Mesenteric fat pad (tissue), 1 donor: ENCODE data around the gene PSTPIP1. TPM values are rescaled to one million over a fixed set of nuclear protein-coding genes. Genes with fewer than 3 reads are reported as not detected.

ENCODE experiments used
- DNase-seq: peaks from one replicate; pipeline ENCODE4 v3.0.0-alpha.2; 2020; ENCODE audit warnings: low spot score
- total RNA-seq: library from RNA; stranded (reverse); fragmentation: NEBNext Ultra II Directional; extraction: Animal tissue kit (Norgen Biotek cat#: 25700); gene quantifications from one replicate; pipeline ENCODE4 v1.2.1, GENCODE V29; 2021
- donor health status: DM: yes; HTN: yes; CAD: no.

The PSTPIP1 gene
- total RNA-seq, 1 donor from 2014 or later: 24.8 TPM

DNA sequence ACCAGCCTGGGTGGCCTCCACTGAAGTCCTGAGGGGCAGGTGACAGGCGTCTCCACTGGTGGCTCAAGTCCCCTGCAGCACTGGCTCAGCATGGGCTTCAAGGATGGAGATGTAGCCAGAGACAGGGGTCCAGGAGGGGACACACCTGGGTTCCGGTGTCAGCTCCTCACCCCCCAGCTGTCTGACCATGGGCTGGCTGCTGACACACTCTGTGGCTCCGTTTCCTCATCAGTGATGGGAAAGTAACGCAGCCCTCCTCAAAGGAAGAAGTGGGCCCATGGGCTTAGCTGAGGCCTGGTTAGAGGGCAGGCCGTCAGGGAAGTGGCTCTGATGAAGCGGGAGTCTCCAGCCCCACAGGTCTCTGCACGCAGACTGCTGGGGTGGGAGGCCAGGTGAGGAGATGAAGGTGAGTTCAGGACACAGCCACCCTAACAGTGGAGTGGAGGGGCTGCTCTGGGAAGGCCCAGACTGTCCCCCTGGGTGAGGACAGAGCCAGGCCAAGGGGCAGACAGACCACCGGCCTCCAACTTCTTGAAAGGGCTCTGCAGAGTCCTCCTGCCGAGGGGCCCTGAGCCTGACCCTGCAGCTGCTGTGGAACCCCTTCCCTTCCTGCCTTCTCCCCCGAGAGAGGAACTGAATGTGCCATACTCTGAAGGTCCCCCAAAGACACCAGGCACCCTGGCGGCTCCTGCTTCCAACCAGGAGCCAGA is 24.0 kb downstream of the PSTPIP1 start:
- DNase-seq: no peak

DNA sequence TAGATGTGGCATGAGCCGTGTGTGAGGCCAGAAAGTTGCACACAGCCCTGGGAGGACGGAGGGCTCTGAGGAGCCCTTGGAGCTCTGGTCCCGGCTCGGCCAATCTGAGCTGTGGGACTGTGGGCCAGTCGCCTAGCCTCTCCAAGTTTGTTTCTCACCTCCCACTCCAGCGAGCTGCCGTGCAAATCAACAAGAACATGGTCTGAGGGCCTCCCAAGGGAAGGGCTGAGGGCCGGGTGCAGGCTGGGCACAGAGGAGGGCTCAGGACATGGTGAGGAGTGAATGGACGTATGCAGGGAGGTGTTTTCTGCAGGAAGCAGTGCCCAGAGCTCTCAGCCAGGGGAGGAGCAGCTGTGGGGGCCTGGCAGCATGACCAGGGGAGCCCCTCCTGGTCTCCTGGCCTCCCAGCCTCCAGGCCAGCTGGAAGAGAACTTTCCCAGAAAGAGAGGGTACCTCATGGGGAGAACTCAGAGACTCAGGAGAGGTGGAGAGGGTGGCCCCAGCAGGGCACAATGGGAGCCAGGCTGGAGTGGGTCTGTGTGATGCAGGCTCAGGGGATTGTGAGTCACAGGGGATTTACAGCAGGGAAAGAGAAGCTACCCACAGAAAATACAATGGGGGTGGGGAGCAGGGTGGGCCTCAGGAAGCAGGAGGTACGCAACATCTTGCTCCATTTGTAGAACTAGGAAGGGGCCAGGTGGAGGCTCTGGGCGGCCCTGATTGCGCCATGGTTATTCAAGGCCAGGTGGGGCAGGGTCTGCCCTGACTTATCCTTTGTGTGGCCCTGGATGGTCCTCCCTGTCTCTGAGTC is 24.8 kb downstream of the PSTPIP1 start:
- DNase-seq: no peak

DNA sequence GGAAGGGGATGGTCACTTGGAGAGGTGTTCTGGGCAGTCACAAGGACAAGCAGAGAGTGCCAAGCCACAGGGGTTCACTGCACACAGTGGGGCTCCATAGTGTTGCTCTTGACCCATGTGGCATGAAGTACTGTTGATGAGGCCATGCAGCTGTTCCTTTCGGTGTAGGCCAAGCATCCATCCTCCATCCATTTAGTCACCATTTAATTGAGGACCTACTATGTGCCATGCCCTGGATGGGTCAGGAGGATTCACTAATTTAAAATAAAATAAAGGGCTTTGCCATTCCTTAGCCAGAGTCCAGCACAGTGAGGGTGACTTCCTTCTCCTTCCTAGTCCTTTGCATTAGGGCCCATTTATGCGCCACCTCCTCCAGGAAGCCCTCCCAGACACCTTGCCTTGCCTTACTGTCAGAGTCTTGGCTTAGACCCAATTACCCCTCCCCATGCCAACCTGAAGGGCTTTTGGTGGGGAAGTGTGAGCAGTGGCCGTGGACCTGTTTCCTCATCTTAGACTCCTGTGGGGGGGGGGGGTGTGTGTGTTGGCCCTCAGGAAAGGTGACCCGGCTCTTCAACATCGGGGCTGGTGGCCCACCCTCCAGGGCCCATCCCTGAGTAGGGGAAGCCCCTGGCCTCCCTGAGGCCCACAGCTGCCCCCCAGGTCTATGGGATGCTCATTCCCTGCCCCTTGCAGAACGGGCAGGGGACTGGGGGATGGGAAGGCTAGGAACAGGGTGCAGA is 25.6 kb downstream of the PSTPIP1 start:
- DNase-seq: no peak

DNA sequence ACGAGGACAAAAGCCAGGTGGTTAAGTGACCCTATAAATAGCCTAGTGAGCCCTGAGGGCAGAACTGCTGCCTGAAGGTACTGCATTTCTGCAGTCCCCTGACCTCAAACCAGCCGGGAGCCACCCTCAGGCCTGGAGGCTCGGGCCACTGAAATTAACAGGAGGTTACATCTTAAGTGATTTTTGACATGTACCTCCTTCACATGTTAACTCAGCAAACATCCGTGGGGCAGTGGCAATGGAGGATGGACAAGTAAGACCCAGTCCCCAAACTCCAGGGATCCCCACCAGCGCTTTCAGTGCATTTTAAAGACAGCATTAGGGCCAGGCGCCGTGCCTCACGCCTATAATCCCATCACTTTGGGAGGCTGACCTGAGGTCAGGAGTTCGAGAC is 26.2 kb downstream of the PSTPIP1 start:
- no peak for DNase-seq

DNA sequence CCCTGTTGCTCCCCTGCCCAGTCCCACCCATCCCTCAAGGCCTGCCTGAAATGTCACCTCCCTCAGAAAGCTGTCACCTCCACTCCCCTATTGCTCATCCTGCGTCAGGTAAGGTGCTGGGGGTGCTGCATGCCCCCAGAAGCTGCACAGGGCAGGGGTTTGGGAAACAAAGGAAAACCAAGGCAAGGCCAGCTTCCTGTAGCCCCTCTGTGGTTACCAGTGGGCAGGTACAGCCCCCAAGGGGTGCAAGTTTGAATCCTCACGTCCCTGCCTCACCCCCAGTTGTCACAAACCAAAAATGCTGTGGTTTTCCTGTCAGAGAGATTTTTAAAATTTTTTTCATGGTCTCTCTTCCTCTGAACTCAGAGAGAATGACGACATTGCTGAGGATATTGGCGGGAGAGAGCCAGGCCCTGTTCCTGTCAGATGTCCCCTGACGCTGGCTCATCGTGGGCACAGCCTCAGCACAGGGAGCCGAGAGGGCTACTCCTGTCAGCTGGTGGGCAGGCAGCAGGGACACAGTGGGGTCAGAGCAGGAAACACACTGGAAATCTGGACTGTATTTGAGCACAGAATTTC is 27.0 kb downstream of the PSTPIP1 start:
- no peak for DNase-seq

DNA sequence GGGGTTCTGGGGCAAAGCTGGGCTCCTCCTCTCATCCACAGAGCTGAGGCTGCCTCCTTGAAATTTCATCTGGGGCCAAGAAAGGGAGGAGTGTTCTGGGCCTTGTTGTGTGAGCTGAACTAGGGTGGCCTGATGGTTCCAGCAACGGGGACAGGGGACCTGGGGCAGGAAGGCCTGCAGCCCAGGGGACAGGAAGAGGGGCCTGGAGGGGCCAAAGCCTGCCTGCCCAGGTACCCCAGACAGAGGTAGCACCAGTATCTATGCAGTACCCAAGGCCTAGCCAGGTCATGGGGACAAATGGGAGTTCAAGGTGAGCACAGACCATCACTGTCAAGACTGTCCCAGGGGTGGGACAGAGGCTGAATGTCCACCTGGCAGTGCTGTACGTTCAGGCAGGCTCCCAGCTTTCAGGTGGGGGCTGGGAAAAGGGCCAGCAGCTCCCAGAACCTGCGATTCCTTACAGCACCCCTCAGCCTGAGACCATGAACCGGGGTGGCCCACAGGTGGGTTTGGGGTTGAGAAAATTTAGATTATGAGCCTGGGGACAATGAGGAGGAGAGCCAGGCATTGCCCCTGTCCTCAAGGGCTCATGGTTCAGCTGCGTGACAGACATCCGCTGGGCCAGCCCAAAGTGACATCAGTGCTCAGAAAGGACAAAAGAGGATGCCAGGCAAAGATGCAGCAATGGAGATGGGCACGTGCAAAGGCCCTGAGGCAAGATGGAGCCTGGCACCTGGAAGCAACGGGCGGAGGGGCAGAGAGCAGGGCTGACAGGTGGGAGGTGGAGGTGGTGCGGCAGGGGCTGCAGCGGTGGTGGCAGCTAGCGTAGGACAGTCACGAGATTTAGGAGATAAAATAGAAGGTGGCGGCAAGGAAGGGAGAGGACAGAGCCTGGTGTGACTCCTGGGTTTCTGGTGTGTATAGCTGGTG is 28.0 kb downstream of the PSTPIP1 start:
- DNase-seq: peak; percentile 76

DNA sequence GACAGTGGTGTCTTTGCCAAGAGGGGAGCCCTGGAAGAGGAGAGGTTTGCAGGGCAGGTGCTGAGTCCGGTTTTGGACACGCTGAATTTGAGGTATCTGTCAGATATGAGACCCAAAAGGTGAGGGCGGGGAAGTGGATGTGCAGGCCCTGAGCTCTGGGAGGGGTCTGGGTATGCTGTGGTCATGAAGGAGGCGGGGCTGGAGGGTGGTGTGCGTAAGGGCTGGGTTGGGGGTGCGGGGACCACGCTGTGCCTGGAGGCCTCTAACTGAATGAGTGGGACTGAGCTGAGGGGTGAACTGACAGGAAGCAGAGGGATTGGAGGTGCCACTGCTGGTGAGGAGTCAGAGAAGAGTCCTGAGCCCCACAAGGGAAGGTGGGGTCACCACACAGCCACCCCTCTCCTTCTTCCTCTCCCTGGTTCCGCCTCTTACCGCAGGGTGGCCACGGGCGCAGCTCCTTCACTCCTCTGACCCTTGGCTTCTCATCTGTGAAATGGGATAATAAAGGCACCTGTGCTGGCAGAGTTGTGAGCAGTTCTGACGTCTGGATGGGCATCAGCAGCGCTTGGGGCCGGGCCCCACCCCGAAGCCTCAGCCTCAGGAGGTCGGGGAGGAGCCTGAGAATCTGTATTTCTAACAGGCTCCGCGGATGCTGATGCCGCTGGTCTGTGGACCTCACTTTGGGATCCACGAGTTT is 28.8 kb downstream of the PSTPIP1 start:
- DNase-seq: peak; percentile 64

DNA sequence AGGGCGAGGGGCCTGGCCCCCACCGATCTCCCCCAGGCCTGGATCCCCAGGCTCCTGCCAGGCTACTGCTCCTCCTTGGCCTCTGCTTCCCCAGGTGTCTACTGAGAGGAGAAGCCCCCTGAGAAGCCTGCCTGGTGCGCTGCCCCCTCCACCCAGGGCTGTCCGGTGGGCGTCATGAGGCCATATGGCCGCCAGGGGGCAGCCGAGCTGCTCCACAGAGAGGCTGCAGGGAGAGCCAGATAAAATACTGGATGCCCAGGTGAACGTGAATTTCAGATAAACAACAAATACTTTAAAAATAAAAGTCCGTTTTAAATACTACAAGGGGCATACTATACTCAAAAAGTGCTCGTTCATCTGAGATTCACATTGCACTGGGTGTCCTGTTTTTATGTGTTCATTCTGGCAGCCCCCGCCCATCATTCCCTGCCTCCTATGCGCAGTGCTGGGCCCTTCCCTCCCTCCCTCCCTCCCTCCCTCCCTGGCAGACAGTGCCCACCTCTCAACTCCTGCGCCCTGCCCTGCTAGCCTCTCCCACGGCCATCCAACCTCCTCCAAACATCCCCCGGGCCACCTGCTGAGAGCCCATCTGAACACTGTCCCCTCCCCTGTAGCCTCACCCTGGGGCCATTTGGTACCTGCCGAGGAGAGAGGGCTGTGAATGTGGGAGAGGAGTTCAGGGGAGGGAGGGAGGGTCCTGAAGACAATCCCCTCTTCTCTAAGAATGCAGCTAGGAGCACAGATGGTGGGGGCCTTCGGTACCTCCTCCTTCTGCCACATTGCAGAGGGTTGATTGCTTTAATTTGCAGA is 29.6 kb downstream of the PSTPIP1 start:
- DNase-seq: peak; percentile 90

DNA sequence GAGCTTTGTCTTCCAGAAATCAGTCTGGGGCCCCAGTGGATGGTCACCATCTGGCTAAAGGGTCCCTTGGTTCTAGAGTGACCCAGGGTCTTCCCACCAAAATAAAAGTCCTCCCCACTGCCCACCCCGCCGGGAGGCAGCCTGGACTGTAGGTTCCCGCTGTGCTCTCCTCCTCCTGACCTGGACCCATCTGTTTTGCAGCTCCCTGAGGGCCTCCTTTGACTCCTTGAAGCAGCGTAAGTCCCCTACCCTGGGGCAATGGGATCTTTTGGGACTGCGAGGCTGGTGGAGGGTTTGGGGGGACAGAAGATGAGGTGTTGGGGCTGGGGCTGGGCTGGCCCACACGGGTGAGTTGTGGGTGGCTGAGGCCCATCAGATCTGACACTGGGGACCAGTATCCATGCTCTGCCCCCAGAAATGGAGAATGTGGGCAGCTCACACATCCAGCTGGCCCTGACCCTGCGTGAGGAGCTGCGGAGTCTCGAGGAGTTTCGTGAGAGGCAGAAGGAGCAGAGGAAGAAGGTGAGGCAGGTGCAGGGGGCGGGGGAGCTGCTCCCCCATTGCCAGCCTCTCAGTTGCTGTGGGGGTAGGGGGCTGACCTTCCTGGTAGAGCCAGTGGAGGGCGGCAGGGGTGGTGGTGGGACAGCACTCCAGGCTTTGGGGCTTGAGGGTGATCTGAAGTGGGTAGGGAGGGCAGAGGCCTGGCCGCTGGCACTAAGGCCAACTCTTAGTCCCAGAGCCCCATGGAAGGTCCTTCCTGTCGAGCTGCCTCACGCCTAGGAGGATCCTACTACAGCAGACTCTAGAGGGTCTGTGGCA is 30.4 kb downstream of the PSTPIP1 start:
- peak; percentile 60 for DNase-seq

DNA sequence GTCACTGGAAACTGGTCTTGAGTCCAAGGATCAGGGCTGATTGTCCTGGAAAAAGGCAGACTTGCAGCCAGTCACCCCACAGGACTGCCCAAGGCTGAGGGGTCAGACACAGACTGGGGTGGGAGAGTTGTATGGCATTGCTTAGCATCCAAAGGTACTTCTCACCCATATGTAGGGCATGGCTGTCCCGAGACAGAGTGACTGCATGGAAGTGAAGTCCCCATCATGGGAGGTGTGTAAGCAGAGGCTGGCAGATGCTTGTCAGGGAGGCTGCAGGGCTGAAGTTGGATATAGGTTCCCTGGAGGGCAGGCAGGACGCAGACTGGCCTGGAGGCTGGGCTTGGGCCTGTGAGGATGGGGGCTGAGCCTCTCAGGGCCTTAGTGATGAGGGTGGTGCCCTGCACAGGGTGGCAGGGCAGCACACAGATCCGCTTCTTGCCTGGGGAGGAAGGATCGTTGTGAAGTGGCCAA is 31.1 kb downstream of the PSTPIP1 start:
- DNase-seq: no peak

DNA sequence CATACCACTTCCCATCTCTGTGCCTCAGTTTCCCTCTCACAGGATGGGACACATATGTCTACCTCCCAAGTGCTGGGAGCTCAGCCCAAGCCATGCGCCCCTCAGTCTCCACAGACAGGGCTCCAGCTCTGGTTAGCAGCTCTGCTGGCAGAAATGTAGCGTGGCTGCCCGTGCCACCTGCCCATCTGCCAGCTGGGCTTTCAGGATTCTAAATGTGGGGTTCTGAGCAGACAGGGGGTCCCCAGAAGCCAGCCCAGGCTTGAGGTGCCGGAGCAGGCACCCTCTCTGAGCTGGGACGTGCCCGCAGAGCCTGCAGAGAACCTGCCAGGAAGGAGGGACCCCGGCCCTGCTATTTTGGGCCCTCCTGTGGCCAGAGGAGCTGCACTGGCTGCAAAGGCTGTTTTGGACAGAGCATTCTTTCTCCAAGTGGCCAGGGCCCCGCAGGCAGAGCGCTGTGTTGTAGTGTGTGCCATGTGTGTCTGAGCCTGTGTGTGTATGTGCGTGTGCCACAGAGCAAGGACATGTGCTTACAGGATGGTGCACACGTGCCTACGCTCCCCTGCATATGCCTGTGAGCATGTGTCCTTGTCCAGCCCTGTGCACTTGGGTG is 31.7 kb downstream of the PSTPIP1 start:
- no peak for DNase-seq

DNA sequence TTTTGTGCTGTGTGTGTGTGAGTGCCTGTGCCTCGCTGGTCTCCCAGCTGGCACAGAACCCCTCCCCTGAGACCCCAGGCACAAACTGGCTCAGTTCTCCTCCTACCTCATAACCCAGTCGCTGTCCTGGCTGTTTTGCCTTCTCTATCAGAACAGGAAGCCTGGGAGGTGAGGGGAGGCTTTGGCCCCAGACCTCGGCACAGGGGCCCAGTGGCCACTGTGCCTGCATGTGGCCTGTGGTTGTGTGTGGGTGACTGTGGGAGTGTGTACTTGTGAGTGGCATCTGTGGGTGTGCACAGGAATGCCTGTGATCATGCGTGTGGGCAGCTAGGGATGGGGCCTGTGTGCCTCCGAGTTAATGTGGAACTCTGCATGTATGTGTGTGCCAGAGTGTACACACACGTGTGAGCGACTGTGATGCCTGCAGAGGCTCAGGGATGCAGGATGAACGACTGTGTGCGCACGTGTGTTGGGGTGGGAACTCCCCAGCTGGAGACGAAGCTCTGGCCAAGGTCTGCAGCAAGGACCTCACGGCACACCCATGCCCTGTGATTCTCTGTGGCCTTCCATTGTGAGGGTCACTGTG is 32.3 kb downstream of the PSTPIP1 start:
- peak; percentile 77 for DNase-seq

DNA sequence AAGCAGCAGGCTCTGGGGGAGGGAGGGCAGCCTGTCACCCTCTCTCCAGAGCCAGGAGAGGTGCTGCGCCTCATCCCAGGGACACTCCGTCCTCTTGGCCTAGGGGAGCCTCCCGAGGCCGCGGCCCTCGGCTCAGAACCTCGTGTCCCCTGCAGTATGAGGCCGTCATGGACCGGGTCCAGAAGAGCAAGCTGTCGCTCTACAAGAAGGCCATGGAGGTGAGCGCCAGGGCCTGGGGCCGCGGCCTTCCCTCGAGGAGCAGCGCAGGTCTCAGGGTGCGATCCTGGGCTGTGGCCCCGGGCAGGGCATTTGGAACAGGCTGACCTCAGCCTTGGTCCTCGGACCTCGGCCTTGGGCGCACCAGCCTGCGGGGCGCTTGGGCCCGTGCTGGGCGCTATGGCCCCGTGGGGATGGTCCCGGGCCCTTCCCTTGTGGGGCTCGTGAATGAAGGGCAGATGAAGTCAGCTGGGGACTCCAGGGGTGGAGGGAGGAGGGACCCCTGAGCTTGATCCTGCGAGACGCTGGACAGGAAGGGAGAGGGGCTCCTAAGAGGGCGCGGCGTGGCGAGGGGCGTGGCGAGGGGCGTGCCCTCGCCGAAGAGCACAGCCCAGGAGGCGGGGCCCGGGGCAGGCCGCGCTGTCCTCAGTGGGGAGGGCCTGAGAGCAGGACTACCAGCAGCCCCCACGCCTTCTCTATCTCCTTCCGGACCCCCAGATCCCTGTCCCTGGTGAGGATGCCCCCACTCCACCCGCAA is 32.9 kb downstream of the PSTPIP1 start:
- peak; percentile 81 for DNase-seq

DNA sequence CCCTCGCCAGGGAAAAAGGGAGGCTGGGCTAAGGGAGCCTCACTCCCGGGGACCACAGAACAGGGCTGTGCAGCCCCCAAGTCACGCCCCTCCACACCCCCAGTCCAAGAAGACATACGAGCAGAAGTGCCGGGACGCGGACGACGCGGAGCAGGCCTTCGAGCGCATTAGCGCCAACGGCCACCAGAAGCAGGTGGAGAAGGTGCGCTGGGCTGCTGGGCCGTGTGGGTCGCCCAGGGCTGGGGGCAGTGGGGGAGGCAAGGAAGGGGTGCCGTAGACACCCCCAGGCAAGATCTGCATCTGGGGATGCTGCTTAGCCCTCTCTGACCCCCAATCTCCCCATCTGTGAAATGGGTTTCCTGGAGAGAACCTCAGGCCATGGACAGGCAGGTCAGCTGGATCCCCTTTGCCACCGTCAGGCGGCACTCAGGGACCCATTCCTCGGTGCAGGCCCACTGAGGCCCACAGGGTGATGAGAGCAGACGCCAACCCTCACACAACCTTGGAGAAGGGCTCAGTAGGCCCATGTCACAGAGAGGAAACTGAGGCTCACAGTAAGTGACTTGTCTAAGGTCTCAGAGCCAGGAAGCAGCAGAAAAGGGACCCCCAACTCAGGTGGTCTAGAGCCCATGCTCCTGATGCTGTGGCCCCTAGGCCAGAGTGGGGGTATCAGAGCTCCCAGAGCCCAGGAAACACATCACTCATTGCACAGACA is 33.7 kb downstream of the PSTPIP1 start:
- no peak for DNase-seq

DNA sequence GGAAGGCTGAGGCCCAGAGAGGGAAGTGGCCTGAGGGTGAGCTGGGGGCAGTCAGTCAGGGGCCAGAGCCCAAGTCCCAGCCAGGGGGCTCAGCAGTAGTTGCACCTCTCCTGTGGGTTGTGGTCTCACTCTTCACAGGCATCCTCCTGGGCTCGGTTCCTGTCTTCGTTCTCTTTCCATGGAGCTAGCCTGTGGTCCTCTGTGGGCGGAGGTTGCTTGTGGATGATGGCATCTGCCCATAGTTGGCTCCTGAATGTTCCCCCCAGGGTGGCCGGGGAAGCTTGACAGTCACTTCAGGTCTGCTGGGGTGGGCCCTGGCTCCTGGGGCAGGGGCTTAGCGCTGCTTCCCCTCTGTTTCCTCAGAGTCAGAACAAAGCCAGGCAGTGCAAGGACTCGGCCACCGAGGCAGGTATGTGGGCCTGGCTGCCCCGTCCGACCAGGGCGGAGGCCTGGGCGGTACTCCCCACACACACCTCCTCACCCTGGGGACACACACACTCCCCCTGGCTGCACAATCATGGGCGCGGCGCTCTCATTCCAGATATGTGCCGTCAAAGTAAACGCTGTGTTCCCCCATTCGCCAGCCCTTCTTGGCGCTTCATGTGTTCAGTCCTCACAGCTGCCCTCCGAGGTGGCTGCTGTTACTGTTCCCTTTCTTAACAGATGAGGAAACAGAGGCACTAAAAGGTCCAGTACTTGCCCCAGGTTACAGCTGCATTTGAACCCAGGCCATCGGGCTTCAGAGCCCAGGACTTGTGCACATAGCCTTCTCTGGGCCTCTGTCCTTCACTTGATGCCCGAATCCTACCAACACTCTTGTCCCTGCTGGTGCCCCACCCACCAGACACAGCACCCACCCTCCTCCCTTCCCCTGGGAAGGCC is 34.5 kb downstream of the PSTPIP1 start:
- peak; percentile 84 for DNase-seq
